Coronary artery (tissue), 2 donors: ENCODE measurements around the gene GATM.

Experiments
- DNase-seq: peaks from one replicate; pipeline ENCODE4 v3.0.0-alpha.2; 2017; ENCODE audit warnings: low spot score
- H3K27ac ChIP-seq, 2 donors: fragments of 200-600 bp; sonication (generic); one replicate each; pipeline ENCODE4 v1.5.1; 2016 to 2019
- H3K4me3 ChIP-seq: fragments of 200-600 bp; sonication (generic); 2 replicates; pipeline ENCODE4 v1.5.1; 2016; ENCODE audit warnings: mild to moderate bottlenecking, moderate library complexity
- CTCF ChIP-seq: fragments of 200-600 bp; sonication (generic); IDR thresholded peaks from one replicate; pipeline ENCODE4 v1.5.1; 2019; ENCODE audit warnings: antibody characterized with exemption

The GATM gene

DNA sequence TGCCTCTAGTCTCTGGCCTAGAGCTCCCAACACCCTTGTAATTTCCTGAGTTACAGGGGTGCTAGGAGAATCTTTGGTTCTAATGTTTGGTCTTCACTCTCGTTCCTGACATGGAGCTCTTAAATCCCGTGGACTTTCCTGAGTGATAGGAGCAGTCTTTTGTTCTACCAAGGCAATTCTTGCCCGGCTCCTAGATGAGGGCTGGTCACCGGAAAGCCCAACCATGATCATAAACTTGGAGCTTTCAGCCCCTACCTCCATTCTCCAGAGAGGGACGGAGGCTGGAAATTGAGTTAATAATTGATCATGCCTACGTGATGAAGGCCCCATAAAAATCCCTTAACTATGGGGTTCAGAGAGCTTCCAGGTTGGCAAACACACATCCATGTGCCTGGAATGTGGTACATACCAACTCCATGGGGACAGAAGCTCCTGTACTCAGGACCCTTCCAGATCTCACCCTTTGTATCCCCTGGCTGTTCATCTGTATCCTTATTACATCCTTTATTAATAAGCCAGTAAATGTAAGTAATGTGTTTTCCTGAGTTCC lies 18.8 kb upstream of the GATM start:
- Histone ChIP-seq H3K27ac (no peak overlapping the region), H3K4me3 (no peak overlapping the region)
- no peak for DNase-seq
- TF ChIP-seq CTCF: no peak

GRCh38 chr15:45395943-45396342 lies 17.6 kb upstream of the GATM start:
- DNase-seq: no peak
- Histone ChIP-seq H3K4me3 (no peak overlapping the region), H3K27ac (no peak overlapping the region)
- no peak for TF ChIP-seq CTCF

- Histone ChIP-seq H3K4me3 (no peak overlapping the region), H3K27ac (no peak overlapping the region)
- no peak for DNase-seq
- no peak for TF ChIP-seq CTCF
Measured at GRCh38 chr15:45394681-45395080, 16.3 kb upstream of the GATM start.

GRCh38 chr15:45393851-45394250 lies 15.5 kb upstream of the GATM start:
- Histone ChIP-seq H3K27ac (no peak overlapping the region), H3K4me3 (no peak overlapping the region)
- DNase-seq: no peak
- TF ChIP-seq CTCF: no peak

- Histone ChIP-seq H3K27ac (peak overlapping the region in 1 of 2 donors; percentile 36), H3K4me3 (no peak overlapping the region)
- no peak for DNase-seq
- no peak for TF ChIP-seq CTCF
Measured at GRCh38 chr15:45392584-45392855, 14.2 kb upstream of the GATM start.

- DNase-seq: no peak
- no peak for TF ChIP-seq CTCF
- H3K4me3 ChIP-seq: no peak overlapping the region
- H3K27ac ChIP-seq: peak overlapping the region in 1 of 2 donors; percentile 36
Measured at GRCh38 chr15:45391746-45392583, 13.6 kb upstream of the GATM start.

DNA sequence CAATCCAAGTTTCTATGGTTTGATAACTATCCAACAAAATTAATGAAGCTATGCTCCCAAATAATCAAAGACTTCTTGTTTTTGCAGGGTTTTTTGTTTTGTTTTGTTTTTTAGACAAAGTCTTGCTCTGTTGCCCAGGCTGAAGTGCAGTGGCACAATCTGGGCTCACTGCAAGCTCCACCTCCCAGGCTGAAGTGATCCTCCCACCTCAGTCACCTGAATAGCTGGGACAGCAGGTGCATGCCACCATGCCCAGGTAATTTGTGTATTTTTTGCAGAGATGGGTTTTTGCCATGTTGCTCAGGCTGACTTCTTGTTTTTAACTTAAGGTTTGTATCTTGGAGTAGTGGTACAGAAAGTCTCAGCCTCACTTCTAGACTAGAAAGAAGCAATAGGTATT lies 11.0 kb upstream of the GATM start:
- Histone ChIP-seq H3K27ac (no peak overlapping the region), H3K4me3 (no peak overlapping the region)
- no peak for TF ChIP-seq CTCF
- no peak for DNase-seq
